ENCODE results near the gene OSBPL2.

DNA sequence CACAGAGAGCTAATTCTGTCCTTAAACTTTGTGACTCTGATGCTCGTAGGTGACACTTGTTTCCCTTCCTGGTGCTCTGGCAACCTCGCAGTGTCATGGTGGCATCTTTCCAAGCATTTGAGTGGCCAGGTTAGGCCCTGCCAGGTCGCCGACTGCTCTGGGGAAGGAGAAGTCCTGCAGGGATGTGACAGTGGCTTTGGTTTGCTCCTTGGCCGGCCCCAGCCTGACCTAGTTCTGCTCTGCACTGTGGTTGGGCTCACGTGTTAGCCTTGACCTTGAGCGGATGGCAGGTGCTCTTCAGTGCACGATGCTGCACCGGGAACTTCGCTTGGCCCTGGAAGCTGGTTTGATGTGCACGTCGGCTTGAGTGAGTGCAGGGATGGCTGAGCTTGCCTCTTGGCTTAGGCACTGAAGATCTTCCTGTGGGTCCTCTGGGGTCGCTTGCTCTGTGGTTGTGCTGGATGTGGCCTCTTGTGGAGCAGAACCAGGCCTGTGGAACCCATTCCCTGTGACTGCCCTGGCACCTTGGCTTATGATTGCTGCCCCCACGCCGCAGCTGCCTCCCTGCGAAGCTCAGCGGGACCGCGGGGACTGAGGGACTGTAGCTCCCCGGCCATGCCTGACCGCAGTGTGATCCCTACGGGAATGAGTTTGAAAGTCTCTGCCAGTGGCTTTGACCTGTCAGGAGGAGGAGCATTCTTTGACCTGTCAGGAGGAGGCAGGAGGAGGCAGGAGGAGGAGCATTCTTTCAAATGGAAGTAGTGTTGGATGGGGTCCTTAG, 8.7 kb downstream of the OSBPL2 start:
- TF ChIP-seq, protein P1, sequence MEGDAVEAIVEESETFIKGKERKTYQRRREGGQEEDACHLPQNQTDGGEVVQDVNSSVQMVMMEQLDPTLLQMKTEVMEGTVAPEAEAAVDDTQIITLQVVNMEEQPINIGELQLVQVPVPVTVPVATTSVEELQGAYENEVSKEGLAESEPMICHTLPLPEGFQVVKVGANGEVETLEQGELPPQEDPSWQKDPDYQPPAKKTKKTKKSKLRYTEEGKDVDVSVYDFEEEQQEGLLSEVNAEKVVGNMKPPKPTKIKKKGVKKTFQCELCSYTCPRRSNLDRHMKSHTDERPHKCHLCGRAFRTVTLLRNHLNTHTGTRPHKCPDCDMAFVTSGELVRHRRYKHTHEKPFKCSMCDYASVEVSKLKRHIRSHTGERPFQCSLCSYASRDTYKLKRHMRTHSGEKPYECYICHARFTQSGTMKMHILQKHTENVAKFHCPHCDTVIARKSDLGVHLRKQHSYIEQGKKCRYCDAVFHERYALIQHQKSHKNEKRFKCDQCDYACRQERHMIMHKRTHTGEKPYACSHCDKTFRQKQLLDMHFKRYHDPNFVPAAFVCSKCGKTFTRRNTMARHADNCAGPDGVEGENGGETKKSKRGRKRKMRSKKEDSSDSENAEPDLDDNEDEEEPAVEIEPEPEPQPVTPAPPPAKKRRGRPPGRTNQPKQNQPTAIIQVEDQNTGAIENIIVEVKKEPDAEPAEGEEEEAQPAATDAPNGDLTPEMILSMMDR (IDR thresholded peaks at IDR 0.05), result no peak
- TF ChIP-seq POLR2A (IDR thresholded peaks at IDR 0.05), result no peak
